H1 (cell line): ENCODE measurements around the gene CDH7. TPM values are rescaled to one million over a fixed set of nuclear protein-coding genes. Genes with fewer than 3 reads are reported as not detected.

Experiments
- CTCF ChIA-PET: fragments of 300-600 bp; sonication (Branson Sonifier 250); formaldehyde crosslinking; loops from one replicate; lab custom pipeline; 2021; ENCODE audit not compliant: partially characterized antibody; lab: Charles Lee
- POLR2A ChIA-PET: fragments of 300-600 bp; sonication (Branson Sonifier 250); formaldehyde crosslinking; loops from one replicate; lab custom pipeline; 2021; ENCODE audit warnings: inconsistent platforms; ENCODE audit not compliant: partially characterized antibody; lab: Charles Lee
- DNase-seq, 2 experiments: peaks; one replicate each; pipeline versions ENCODE4 v3.0.0 to v3.0.0-alpha.2; 2010 to 2022; ENCODE audit warnings: low spot score in 2 of 2, low read depth in 1 of 2, mixed read lengths in 1 of 2
- FAIRE-seq: peaks from 2 replicates; lab custom pipeline; 2011; peaks lifted over from hg19 to GRCh38; lab: Jason Lieb, UNC
- H2AFZ ChIP-seq: 2 replicates; pipeline ENCODE4 v1.8.1; 2012; ENCODE audit warnings: low read length, inconsistent platforms
- H2AK5ac ChIP-seq: 2 replicates; pipeline ENCODE4 v1.6.1; 2013; ENCODE audit warnings: low read depth, low read length
- H2BK120ac ChIP-seq: replicated peaks from 2 replicates; pipeline ENCODE3; 2013; ENCODE audit warnings: low read depth, low read length, inconsistent platforms
- H2BK12ac ChIP-seq: 2 replicates; pipeline ENCODE4 v1.6.1; 2013; ENCODE audit warnings: low read depth, low read length
- H2BK15ac ChIP-seq: 2 replicates; pipeline ENCODE4 v1.6.1; 2013; ENCODE audit warnings: low read length
- H2BK20ac ChIP-seq: 2 replicates; pipeline ENCODE4 v1.6.1; 2013; ENCODE audit warnings: low read length
- H2BK5ac ChIP-seq: 2 replicates; pipeline ENCODE4 v1.6.1; 2013; ENCODE audit warnings: low read depth, low read length
- H3K14ac ChIP-seq: 2 replicates; pipeline ENCODE4 v1.6.1; 2013; ENCODE audit warnings: inconsistent platforms; ENCODE audit not compliant: insufficient read length
- H3K18ac ChIP-seq: 2 replicates; pipeline ENCODE4 v1.6.1; 2013; ENCODE audit warnings: low read length; ENCODE audit errors: extremely low read depth
- H3K23ac ChIP-seq: 2 replicates; pipeline ENCODE4 v1.6.1; 2013; ENCODE audit warnings: inconsistent platforms; ENCODE audit not compliant: insufficient read length
- H3K23me2 ChIP-seq: 2 replicates; pipeline ENCODE4 v1.6.1; 2013; ENCODE audit warnings: low read depth, low read length
- H3K27ac ChIP-seq: 2 replicates; pipeline ENCODE4 v1.6.1; 2011; ENCODE audit warnings: low read depth, low read length, inconsistent platforms
- H3K27me3 ChIP-seq, 4 experiments: replicated peaks in 1 of 4; 1 replicate in 1 of 4; 2 replicates in 3 of 4; pipeline versions ENCODE4 v1.6.1 to v1.8.1; 2011 to 2013; ENCODE audit warnings: low read length in 3 of 4, mild to moderate bottlenecking in 3 of 4, inconsistent platforms in 2 of 4, mixed read lengths in 2 of 4, moderate library complexity in 1 of 4; ENCODE audit not compliant: control insufficient read depth in 3 of 4, insufficient read depth in 3 of 4; ENCODE audit errors: extremely low read depth in 1 of 4
- H3K36me3 ChIP-seq, 4 experiments: 2 replicates each; pipeline versions ENCODE4 v1.6.1 to v1.8.1; 2011 to 2013; ENCODE audit warnings: mild to moderate bottlenecking in 4 of 4, low read length in 3 of 4, moderate library complexity in 2 of 4, control low read depth in 1 of 4, inconsistent platforms in 1 of 4; ENCODE audit not compliant: insufficient read depth in 4 of 4, control insufficient read depth in 2 of 4
- H3K4ac ChIP-seq: replicated peaks from 2 replicates; pipeline ENCODE3; 2013; ENCODE audit warnings: low read length, low read depth, mixed read lengths, inconsistent platforms; ENCODE audit not compliant: insufficient read length
- H3K4me1 ChIP-seq, 4 experiments: replicated peaks in 1 of 4; 1 replicate in 1 of 4; 2 replicates in 3 of 4; pipeline versions ENCODE4 v1.6.1 to v1.8.1; 2011 to 2013; ENCODE audit warnings: low read length in 3 of 4, inconsistent platforms in 2 of 4, mixed read lengths in 1 of 4; ENCODE audit not compliant: insufficient read depth in 4 of 4, control insufficient read depth in 3 of 4
- H3K4me2 ChIP-seq, 2 experiments: 2 replicates each; pipeline versions ENCODE4 v1.6.1 to v1.8.1; 2011 to 2013; ENCODE audit warnings: low read depth in 2 of 2, low read length in 2 of 2, control low read depth in 1 of 2, inconsistent platforms in 1 of 2, mild to moderate bottlenecking in 1 of 2; ENCODE audit not compliant: insufficient read depth in 1 of 2
- H3K4me3 ChIP-seq, 4 experiments: fragments of 200-600, 300-600 bp in 1 of 4; sonication (generic), shearing (Covaris generic), sonication (Bioruptor Twin) in 1 of 4; 2 replicates each; pipeline versions ENCODE4 v1.5.1 to v1.8.1; 2011 to 2016; ENCODE audit warnings: low read length in 4 of 4, low read depth in 3 of 4, control low read depth in 2 of 4, inconsistent platforms in 2 of 4, mild to moderate bottlenecking in 2 of 4, mixed read lengths in 1 of 4, moderate library complexity in 1 of 4; ENCODE audit not compliant: insufficient read depth in 2 of 4; ENCODE audit errors: extremely low read depth in 1 of 4
- H3K56ac ChIP-seq: replicated peaks from 2 replicates; pipeline ENCODE3; 2013; ENCODE audit warnings: low read depth, mild to moderate bottlenecking, mixed read lengths, low read length, inconsistent platforms; ENCODE audit not compliant: insufficient read length
- H3K79me1 ChIP-seq: 2 replicates; pipeline ENCODE4 v1.6.1; 2013; ENCODE audit warnings: low read depth, low read length, control low read depth
- H3K79me2 ChIP-seq, 2 experiments: 2 replicates each; pipeline versions ENCODE4 v1.6.1 to v1.8.1; 2012 to 2013; ENCODE audit warnings: low read length in 2 of 2, mild to moderate bottlenecking in 2 of 2, inconsistent platforms in 1 of 2; ENCODE audit not compliant: insufficient read depth in 2 of 2, control insufficient read depth in 1 of 2
- H3K9ac ChIP-seq, 4 experiments: replicated peaks in 1 of 4; 1 replicate in 1 of 4; 2 replicates in 3 of 4; pipeline versions ENCODE4 v1.6.1 to v1.8.1; 2011 to 2013; ENCODE audit warnings: low read depth in 3 of 4, low read length in 3 of 4, control low read depth in 2 of 4, mild to moderate bottlenecking in 2 of 4, moderate library complexity in 2 of 4, inconsistent platforms in 1 of 4; ENCODE audit errors: extremely low read depth in 1 of 4
- H3K9me3 ChIP-seq, 2 experiments: 2 replicates each; pipeline versions ENCODE4 v1.6.1 to v1.8.1; 2012 to 2013; ENCODE audit warnings: mild to moderate bottlenecking in 2 of 2, moderate library complexity in 2 of 2, control low read depth in 1 of 2, inconsistent platforms in 1 of 2, low read depth in 1 of 2, low read length in 1 of 2, mixed read lengths in 1 of 2; ENCODE audit not compliant: insufficient read depth in 2 of 2
- H4K20me1 ChIP-seq, 2 experiments: replicated peaks in 1 of 2; 2 replicates each; pipeline versions ENCODE3 to v1.8.1; 2011 to 2013; ENCODE audit warnings: inconsistent platforms in 2 of 2, low read length in 2 of 2, mild to moderate bottlenecking in 1 of 2; ENCODE audit not compliant: insufficient read depth in 2 of 2, control insufficient read depth in 1 of 2
- H4K5ac ChIP-seq: 2 replicates; pipeline ENCODE4 v1.6.1; 2013; ENCODE audit warnings: low read length, low read depth, mixed read lengths, inconsistent platforms; ENCODE audit not compliant: insufficient read length
- H4K8ac ChIP-seq: 2 replicates; pipeline ENCODE4 v1.8.0; 2013; ENCODE audit warnings: mild to moderate bottlenecking, moderate library complexity, low read length, inconsistent platforms; ENCODE audit not compliant: insufficient read depth; ENCODE audit errors: extremely low read depth
- H4K91ac ChIP-seq: replicated peaks from 2 replicates; pipeline ENCODE3; 2013; ENCODE audit warnings: low read length, mixed read lengths, inconsistent platforms; ENCODE audit not compliant: insufficient read length
- CBX5 ChIP-seq: fragments of 300-800, 300-1000 bp; sonication (generic); IDR thresholded peaks from 2 replicates; pipeline ENCODE4 v1.7.1; 2016; ENCODE audit warnings: antibody characterized with exemption, low read length, low read depth
- E2F6 ChIP-seq: IDR thresholded peaks from 2 replicates; pipeline ENCODE4 v1.6.1; 2012; ENCODE audit warnings: inconsistent platforms
- GABPA ChIP-seq: IDR thresholded peaks from 2 replicates; pipeline ENCODE4 v1.6.1; 2011; ENCODE audit warnings: mild to moderate bottlenecking, low read length, moderate library complexity, borderline replicate concordance; ENCODE audit not compliant: insufficient read depth
- HDAC2 ChIP-seq, 2 experiments: fragments of 300-600 bp in 1 of 2; sonication (generic) in 1 of 2; IDR thresholded peaks; 2 replicates each; pipeline ENCODE4 v1.6.1; 2011 to 2012; ENCODE audit warnings: low read depth in 2 of 2, low read length in 2 of 2, mild to moderate bottlenecking in 2 of 2, moderate library complexity in 2 of 2, borderline replicate concordance in 1 of 2, inconsistent platforms in 1 of 2
- SRF ChIP-seq: IDR thresholded peaks from 2 replicates; pipeline ENCODE4 v1.6.1; 2011; ENCODE audit warnings: mild to moderate bottlenecking, low read depth, low read length, moderate library complexity
- WGBS, 2 experiments: shearing (Covaris generic) in 1 of 2; methylation state at CpG; one replicate each; pipeline versions ENCODE4 v1.1.6 to v1.1.7; 2013 to 2015; ENCODE audit warnings: low lambda C conversion rate in 2 of 2, mixed read lengths in 2 of 2, inconsistent platforms in 1 of 2, low coverage in 1 of 2, missing lambda C conversion rate in 1 of 2; ENCODE audit not compliant: insufficient replicate concordance in 2 of 2, insufficient coverage in 1 of 2, insufficient read length in 1 of 2; ENCODE audit errors: extremely low coverage in 1 of 2, missing lambda C conversion rate in 1 of 2; 5-methylcytosine and 5-hydroxymethylcytosine counted together
- polyA plus RNA-seq, 7 experiments: library from polyadenylated mRNA; depleted of rRNA in 3 of 7; stranded (reverse) in 5 of 7; unstranded in 2 of 7; fragments of >200 nt in 5 of 7; fragments of 200-250 nt in 2 of 7; gene quantifications; 1 replicate in 5 of 7; 2 replicates in 1 of 7; 4 replicates in 1 of 7; pipeline versions ENCODE4 v1.2.1 to v1.2.3, GENCODE V29; 2011 to 2013; ENCODE audit warnings: missing spikeins in 2 of 7, mixed read lengths in 2 of 7
- total RNA-seq: library from RNA; stranded (reverse); fragmentation: NEBNext Ultra II Directional; extraction: Animal tissue kit (Norgen Biotek cat#: 25700); gene quantifications from 2 replicates; pipeline ENCODE4 v1.2.1, GENCODE V29; 2021

CDH7 gene
- total and polyA plus RNA-seq, 2 of the 8 experiments (the other 6 are each of a cell fraction or from before 2014, with no cell fraction given) = 1.00 to 1.5 TPM

- Histone ChIP-seq H3K79me1 (no peaks in the 10 kb centered on the region), H4K91ac (no peak overlapping the region), H2AFZ (no peak overlapping the region), H3K23ac (no peak overlapping the region), H3K4me3 (no peak overlapping the region), H3K36me3 (no peaks in the 10 kb centered on the region), H3K14ac (no peak overlapping the region), H3K27me3 (no peaks in the 10 kb centered on the region), H4K5ac (no peak overlapping the region), H2BK5ac (no peak overlapping the region), H3K4me2 (no peak overlapping the region), H3K4ac (no peak overlapping the region), H2BK20ac (no peak overlapping the region), H3K79me2 (no peaks in the 10 kb centered on the region), H2BK12ac (no peak overlapping the region), H3K27ac (no peak overlapping the region), H2BK120ac (no peak overlapping the region), H3K18ac (no peak overlapping the region), H4K8ac (no peak overlapping the region), H2BK15ac (no peak overlapping the region), H3K23me2 (no peaks in the 10 kb centered on the region), H3K9me3 (no peaks in the 10 kb centered on the region), H3K9ac (no peak overlapping the region), H3K4me1 (no peaks in the 10 kb centered on the region), H3K56ac (no peak overlapping the region), H4K20me1 (no peaks in the 10 kb centered on the region), H2AK5ac (no peak overlapping the region)
- 86% methylated on average over 1 of the region's 1 CpG; no CpG with 5 or more reads in 1 of the 2 experiments for WGBS, 2 experiments
- ChIA-PET POLR2A (no interaction called here), CTCF (interaction anchor here (1.2 kb wide), 1 partner anchor 35 kb away, joined by 4 read pairs; no protein-coding TSS in a partner anchor)
- TF ChIP-seq HDAC2 (IDR thresholded peaks at IDR 0.05; ENCODE audit: borderline replicate concordance in 1 of 2, low read depth in 2 of 2, low read length in 2 of 2) (no peak), GABPA (no peak), CBX5 (no peak), SRF (no peak), E2F6 (no peak)
- no peak for FAIRE-seq
- no peak for DNase-seq
These were observed 9.6 kb downstream of the CDH7 start for GRCh38 chr18:65760457-65760856.
